ENCODE data around the gene IRF9. TPM values are rescaled to one million over a fixed set of nuclear protein-coding genes. Genes with fewer than 3 reads are reported as not detected.
A peak's percentile ranks its signal among the peaks of the same experiment; 100 is the strongest.

The IRF9 gene
- total and polyA plus RNA-seq, 2 of the 13 experiments (the other 11 are each of a cell fraction or from before 2014, with no cell fraction given) = 14.9 to 49.7 TPM

- no peak for TF ChIP-seq ZNF780A (CRISPR knock-in tag; IDR thresholded peaks at IDR 0.05)
- no peak for TF ChIP-seq DMTF1 (CRISPR knock-in tag; IDR thresholded peaks at IDR 0.05)
- TF ChIP-seq CAMTA2 (CRISPR knock-in tag; IDR thresholded peaks at IDR 0.05; ENCODE audit: borderline replicate concordance) = no peak
- TF ChIP-seq MTERF4 (CRISPR knock-in tag; IDR thresholded peaks at IDR 0.05) = 0 out of 2 replicates have a peak, but pooled peaks have one; percentile 28
- TF ChIP-seq SOX5 (CRISPR knock-in tag; IDR thresholded peaks at IDR 0.05; ENCODE audit: borderline replicate concordance) = no peak
- TF ChIP-seq BATF2 (CRISPR knock-in tag; IDR thresholded peaks at IDR 0.05) = no peak
- no peak for TF ChIP-seq PRDM10 (CRISPR knock-in tag; IDR thresholded peaks at IDR 0.05; ENCODE audit: low read depth)
- TF ChIP-seq IRX3 (CRISPR knock-in tag; IDR thresholded peaks at IDR 0.05; ENCODE audit: borderline replicate concordance, low read depth) = no peak
- TF ChIP-seq SRSF9 (IDR thresholded peaks at IDR 0.05; ENCODE audit: borderline replicate concordance, insufficient read depth, low read depth, low read length, poor library complexity, severe bottlenecking) = no peak
- no peak for TF ChIP-seq ZNF296 (CRISPR knock-in tag; conservative IDR thresholded peaks at IDR 0.05)
- 0 out of 2 replicates have a peak, but pooled peaks have one; percentile 52 for TF ChIP-seq LBX2 (CRISPR knock-in tag; IDR thresholded peaks at IDR 0.05; ENCODE audit: borderline replicate concordance)
- no peak for TF ChIP-seq TBP (CRISPR knock-in tag; IDR thresholded peaks at IDR 0.05)
- no peak for TF ChIP-seq KMT2A (CRISPR knock-in tag; IDR thresholded peaks at IDR 0.05)
- TF ChIP-seq HINFP (CRISPR knock-in tag; IDR thresholded peaks at IDR 0.05; ENCODE audit: low read depth) = no peak
- no peak for TF ChIP-seq SMAD9 (CRISPR knock-in tag; IDR thresholded peaks at IDR 0.05)
- TF ChIP-seq FUBP1 (CRISPR knock-in tag; IDR thresholded peaks at IDR 0.05; ENCODE audit: borderline replicate concordance) = no peak
Measured at GRCh38 chr14:24129410-24129998, 31.6 kb upstream of the IRF9 start (continued).

Measured in HepG2 (cell line).